SK-N-SH treated with all-trans-retinoic acid at 6 μM for 48 hours (cell line): ENCODE measurements around the gene CEP290.
"Not testable (repeated sequence)": the region's sequence is repeated elsewhere in the genome, so short reads cannot be mapped to it uniquely, and the experiment has no call there.

Experiments
- ATAC-seq: fragments of 200-7000 bp; cut with Tn5 transposase; 3 replicates; pipeline ENCODE4 v1.9.1; 2020; ENCODE audit warnings: mild to moderate bottlenecking, moderate library complexity
- ARNTL ChIP-seq: fragments of 450-650 bp; formaldehyde crosslinking; IDR thresholded peaks from 2 replicates; pipeline ENCODE4 v1.5.0; 2020; ENCODE audit warnings: low read depth, mild to moderate bottlenecking, moderate library complexity, borderline replicate concordance
- BACH2 ChIP-seq: fragments of 250-450 bp; sonication (Bioruptor Pico); IDR thresholded peaks from 2 replicates; pipeline ENCODE4 v1.9.0; 2021; ENCODE audit warnings: mild to moderate bottlenecking, borderline replicate concordance
- CSDC2 ChIP-seq: fragments of 250-450 bp; sonication (Bioruptor Pico); IDR thresholded peaks from 2 replicates; pipeline ENCODE4 v1.5.0; 2020; ENCODE audit warnings: mild to moderate bottlenecking, moderate library complexity
- ESRRG ChIP-seq: fragments of 250-450 bp; sonication (Bioruptor Pico); IDR thresholded peaks from 2 replicates; pipeline ENCODE4 v1.6.1; 2021; ENCODE audit warnings: mild to moderate bottlenecking
- GLIS3 ChIP-seq: fragments of 250-450 bp; sonication (Bioruptor Pico); IDR thresholded peaks from 2 replicates; pipeline ENCODE4 v1.5.0; 2020; ENCODE audit warnings: mild to moderate bottlenecking, moderate library complexity
- ISL1 ChIP-seq: fragments of 250-450 bp; sonication (Bioruptor Pico); IDR thresholded peaks from 2 replicates; pipeline ENCODE4 v2.1.2; 2022; ENCODE audit warnings: mild to moderate bottlenecking, moderate library complexity
- OSR1 ChIP-seq: fragments of 250-450 bp; sonication (Bioruptor Pico); IDR thresholded peaks from 2 replicates; pipeline ENCODE4 v1.8.0; 2022; ENCODE audit warnings: moderate library complexity, mild to moderate bottlenecking, inconsistent platforms
- PPARA ChIP-seq: fragments of 250-450 bp; sonication (Bioruptor Pico); IDR thresholded peaks from 2 replicates; pipeline ENCODE4 v1.5.0; 2020; ENCODE audit warnings: mild to moderate bottlenecking, borderline replicate concordance
- RARB ChIP-seq: fragments of 250-450 bp; sonication (Bioruptor Pico); IDR thresholded peaks from 2 replicates; pipeline ENCODE4 v1.8.0; 2021; ENCODE audit warnings: mild to moderate bottlenecking, moderate library complexity
- SNAI2 ChIP-seq: fragments of 250-450 bp; sonication (Bioruptor Pico); IDR thresholded peaks from 2 replicates; pipeline ENCODE4 v1.5.0; 2020; ENCODE audit warnings: mild to moderate bottlenecking, moderate library complexity
- TCF4 ChIP-seq: fragments of 250-450 bp; sonication (Bioruptor Pico); IDR thresholded peaks from 2 replicates; pipeline ENCODE4 v1.8.0; 2021; ENCODE audit warnings: mild to moderate bottlenecking, moderate library complexity, borderline replicate concordance
- ZC3H10 ChIP-seq: fragments of 250-450 bp; sonication (Bioruptor Pico); IDR thresholded peaks from 2 replicates; pipeline ENCODE4 v1.5.1; 2021; ENCODE audit warnings: mild to moderate bottlenecking, moderate library complexity
- ZFP3 ChIP-seq: fragments of 250-450 bp; sonication (Bioruptor Pico); IDR thresholded peaks from 2 replicates; pipeline ENCODE4 v1.5.0; 2020; ENCODE audit warnings: mild to moderate bottlenecking, moderate library complexity
- ZFP30 ChIP-seq: fragments of 450-650 bp; formaldehyde crosslinking; IDR thresholded peaks from 2 replicates; pipeline ENCODE4 v1.5.0; 2022; ENCODE audit warnings: mild to moderate bottlenecking, moderate library complexity
- ZNF565 ChIP-seq: fragments of 450-650 bp; formaldehyde crosslinking; conservative IDR thresholded peaks from 2 replicates; pipeline ENCODE4 v1.5.0; 2020; ENCODE audit warnings: low read depth, mild to moderate bottlenecking, moderate library complexity
- ZNF70 ChIP-seq: fragments of 450-650 bp; formaldehyde crosslinking; IDR thresholded peaks from 2 replicates; pipeline ENCODE4 v1.5.0; 2020; ENCODE audit warnings: mild to moderate bottlenecking, moderate library complexity
- TF ChIP-seq, protein P1 (sequence below): fragments of 250-450 bp; sonication (Bioruptor Pico); IDR thresholded peaks from 2 replicates; pipeline ENCODE4 v1.5.1; 2021; ENCODE audit warnings: mild to moderate bottlenecking, moderate library complexity
- TF ChIP-seq, protein P2 (sequence below): fragments of 250-450 bp; sonication (Bioruptor Pico); IDR thresholded peaks from 2 replicates; pipeline ENCODE4 v1.5.1; 2020; ENCODE audit warnings: low read depth, mild to moderate bottlenecking, moderate library complexity
- TF ChIP-seq, protein P3 (sequence below): fragments of 250-450 bp; sonication (Bioruptor Pico); IDR thresholded peaks from 2 replicates; pipeline ENCODE4 v1.5.0; 2020; ENCODE audit warnings: mild to moderate bottlenecking, moderate library complexity

Gene CEP290

DNA sequence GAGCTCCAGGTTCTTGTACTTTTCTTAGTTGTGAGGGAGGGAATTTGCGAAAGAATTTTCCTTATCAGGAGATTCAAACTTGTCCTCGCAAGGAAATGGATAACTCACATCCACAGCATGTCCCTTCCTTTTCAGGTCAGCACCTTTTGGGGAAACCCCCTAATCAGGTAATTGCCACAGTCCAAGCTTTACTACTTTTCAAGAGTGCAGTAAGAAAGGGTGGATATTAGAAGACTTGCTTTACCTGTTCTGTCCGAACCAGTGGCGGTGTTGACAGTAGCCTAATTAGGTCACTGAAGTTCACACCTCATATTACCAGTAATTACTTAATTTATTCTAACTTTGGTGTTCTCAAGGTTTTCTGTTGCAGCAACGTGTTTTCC, 106.0 kb downstream of the CEP290 start:
- TF ChIP-seq ESRRG: no peak
- TF ChIP-seq, protein P1, sequence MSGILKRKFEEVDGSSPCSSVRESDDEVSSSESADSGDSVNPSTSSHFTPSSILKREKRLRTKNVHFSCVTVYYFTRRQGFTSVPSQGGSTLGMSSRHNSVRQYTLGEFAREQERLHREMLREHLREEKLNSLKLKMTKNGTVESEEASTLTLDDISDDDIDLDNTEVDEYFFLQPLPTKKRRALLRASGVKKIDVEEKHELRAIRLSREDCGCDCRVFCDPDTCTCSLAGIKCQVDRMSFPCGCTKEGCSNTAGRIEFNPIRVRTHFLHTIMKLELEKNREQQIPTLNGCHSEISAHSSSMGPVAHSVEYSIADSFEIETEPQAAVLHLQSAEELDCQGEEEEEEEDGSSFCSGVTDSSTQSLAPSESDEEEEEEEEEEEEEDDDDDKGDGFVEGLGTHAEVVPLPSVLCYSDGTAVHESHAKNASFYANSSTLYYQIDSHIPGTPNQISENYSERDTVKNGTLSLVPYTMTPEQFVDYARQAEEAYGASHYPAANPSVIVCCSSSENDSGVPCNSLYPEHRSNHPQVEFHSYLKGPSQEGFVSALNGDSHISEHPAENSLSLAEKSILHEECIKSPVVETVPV: no peak
- TF ChIP-seq, protein P2, sequence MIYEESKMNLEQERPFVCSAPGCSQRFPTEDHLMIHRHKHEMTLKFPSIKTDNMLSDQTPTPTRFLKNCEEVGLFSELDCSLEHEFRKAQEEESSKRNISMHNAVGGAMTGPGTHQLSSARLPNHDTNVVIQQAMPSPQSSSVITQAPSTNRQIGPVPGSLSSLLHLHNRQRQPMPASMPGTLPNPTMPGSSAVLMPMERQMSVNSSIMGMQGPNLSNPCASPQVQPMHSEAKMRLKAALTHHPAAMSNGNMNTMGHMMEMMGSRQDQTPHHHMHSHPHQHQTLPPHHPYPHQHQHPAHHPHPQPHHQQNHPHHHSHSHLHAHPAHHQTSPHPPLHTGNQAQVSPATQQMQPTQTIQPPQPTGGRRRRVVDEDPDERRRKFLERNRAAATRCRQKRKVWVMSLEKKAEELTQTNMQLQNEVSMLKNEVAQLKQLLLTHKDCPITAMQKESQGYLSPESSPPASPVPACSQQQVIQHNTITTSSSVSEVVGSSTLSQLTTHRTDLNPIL (CRISPR knock-in tag): no peak
- TF ChIP-seq ZFP3: no peak
- TF ChIP-seq RARB (CRISPR knock-in tag): no peak
- no peak for TF ChIP-seq OSR1 (CRISPR knock-in tag)
- no peak for TF ChIP-seq ARNTL (CRISPR knock-in tag)
- TF ChIP-seq ZNF70: no peak
- TF ChIP-seq TCF4: no peak
- TF ChIP-seq PPARA (CRISPR knock-in tag): no peak
- ATAC-seq: peak; percentile 7; the same call in 2 of the 3 replicates

DNA sequence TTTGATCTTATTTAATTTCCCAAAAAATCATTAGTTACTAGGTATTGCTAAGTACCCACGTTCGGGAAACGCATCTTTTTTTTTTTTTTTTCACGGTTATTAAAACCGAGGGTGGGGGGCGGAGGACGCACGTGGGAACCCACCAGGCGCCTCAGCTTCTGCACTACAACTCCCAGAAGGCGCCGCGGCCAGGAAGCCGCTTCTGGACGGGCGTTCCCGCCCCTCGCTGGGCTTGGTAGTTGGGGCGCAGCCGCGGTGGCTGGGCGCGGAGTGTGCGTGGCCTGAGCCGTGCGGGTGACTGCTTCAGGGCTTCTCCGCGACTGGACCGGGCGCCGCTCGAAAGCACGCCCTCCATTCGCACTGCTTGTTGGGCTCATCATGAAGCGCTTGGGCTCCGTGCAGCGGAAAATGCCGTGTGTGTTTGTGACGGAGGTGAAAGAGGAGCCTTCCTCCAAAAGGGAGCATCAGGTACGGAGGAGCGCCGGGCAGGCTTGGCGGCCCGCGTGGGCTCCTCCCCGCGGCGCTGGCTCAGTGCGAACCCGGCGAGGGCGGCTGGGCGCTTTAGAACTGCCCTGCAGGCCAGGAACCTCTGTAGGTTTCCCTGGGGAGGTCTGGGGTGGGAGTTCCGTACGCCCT, 106.5 kb downstream of the CEP290 start:
- no peak for TF ChIP-seq SNAI2 (CRISPR knock-in tag)
- no peak for TF ChIP-seq CSDC2 (CRISPR knock-in tag)
- TF ChIP-seq BACH2 (CRISPR knock-in tag): no peak
- TF ChIP-seq, protein P3, sequence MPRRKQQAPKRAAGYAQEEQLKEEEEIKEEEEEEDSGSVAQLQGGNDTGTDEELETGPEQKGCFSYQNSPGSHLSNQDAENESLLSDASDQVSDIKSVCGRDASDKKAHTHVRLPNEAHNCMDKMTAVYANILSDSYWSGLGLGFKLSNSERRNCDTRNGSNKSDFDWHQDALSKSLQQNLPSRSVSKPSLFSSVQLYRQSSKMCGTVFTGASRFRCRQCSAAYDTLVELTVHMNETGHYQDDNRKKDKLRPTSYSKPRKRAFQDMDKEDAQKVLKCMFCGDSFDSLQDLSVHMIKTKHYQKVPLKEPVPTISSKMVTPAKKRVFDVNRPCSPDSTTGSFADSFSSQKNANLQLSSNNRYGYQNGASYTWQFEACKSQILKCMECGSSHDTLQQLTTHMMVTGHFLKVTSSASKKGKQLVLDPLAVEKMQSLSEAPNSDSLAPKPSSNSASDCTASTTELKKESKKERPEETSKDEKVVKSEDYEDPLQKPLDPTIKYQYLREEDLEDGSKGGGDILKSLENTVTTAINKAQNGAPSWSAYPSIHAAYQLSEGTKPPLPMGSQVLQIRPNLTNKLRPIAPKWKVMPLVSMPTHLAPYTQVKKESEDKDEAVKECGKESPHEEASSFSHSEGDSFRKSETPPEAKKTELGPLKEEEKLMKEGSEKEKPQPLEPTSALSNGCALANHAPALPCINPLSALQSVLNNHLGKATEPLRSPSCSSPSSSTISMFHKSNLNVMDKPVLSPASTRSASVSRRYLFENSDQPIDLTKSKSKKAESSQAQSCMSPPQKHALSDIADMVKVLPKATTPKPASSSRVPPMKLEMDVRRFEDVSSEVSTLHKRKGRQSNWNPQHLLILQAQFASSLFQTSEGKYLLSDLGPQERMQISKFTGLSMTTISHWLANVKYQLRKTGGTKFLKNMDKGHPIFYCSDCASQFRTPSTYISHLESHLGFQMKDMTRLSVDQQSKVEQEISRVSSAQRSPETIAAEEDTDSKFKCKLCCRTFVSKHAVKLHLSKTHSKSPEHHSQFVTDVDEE (CRISPR knock-in tag): no peak
- no peak for TF ChIP-seq ZNF565 (CRISPR knock-in tag)
- no peak for TF ChIP-seq ISL1 (CRISPR knock-in tag)
- TF ChIP-seq RARB (CRISPR knock-in tag): no peak
- no peak for TF ChIP-seq ZNF70
- ATAC-seq: peak; percentile 99

DNA sequence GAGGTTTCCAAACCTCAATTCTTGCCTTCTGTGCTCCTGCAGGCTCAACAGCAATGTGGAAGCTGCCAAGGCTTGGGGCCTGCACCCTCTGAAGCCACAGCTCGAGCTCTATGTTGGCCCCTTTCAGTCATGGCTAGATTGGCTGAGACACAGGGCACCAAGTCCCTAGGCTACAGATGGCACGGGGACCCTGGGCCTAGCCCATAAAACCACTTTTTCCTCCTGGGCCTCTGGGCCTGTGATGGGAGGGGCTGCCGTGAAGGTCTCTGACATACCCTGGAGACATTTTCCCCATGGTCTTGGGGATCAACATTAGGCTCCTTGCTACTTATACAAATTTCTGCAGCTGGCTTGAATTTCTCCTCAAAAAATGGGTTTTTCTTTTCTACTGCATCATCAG, 110.7 kb downstream of the CEP290 start:
- ATAC-seq: not testable (repeated sequence)

DNA sequence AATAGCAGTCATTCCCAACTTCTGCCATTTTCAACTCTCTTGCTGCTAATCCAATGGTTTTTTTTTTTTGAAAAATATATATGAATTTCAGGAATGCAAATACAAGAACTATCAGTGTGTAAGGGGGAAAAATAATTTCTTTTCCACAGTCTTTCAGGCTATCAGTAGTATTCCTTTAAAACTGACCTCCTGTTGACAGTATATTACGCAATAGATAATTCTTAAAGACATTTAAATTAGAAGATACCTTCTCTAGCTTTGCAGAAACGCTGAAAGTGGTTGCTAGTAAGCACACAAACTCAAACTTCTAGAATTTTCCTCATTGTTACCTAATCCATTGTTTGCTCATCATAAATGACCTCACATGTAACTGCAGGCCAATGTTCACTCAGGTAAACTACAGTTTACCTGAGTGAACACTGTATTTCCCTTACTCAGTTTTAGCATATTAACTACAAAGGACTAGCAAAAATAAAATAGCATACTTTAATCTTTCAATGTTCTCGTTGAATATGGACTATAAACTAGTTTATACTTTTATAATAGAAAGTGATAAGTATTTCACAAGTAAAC, 112.7 kb downstream of the CEP290 start, which contains the start of gene C12orf50:
TSS of gene C12orf50 (minus strand) at position 309 of the 573 bp plus-strand sequence. CDS start 2,439 bp downstream, outside the sequence.
- no peak for ATAC-seq
- TF ChIP-seq ARNTL (CRISPR knock-in tag) (no peak), BACH2 (CRISPR knock-in tag) (no peak), ZNF565 (CRISPR knock-in tag) (no peak), ZC3H10 (CRISPR knock-in tag) (no peak), ZFP30 (CRISPR knock-in tag) (no peak), CSDC2 (CRISPR knock-in tag) (no peak), GLIS3 (CRISPR knock-in tag) (no peak)
- TF ChIP-seq, protein P1: no peak
- TF ChIP-seq, protein P2 (CRISPR knock-in tag): no peak
